Caco-2 (cell line): ENCODE results near the gene GZMM. TPM values are rescaled to one million over a fixed set of nuclear protein-coding genes. Genes with fewer than 3 reads are reported as not detected.

Source experiments
- BruUV-seq: library from RNA; stranded (reverse); fragments of 400-500 nt; replicated peaks from 2 replicates; lab custom pipeline; 2021; lab: Mats Ljungman, UMichigan
- CTCF ChIA-PET: fragments of 300-600 bp; sonication (Branson Sonifier 250); formaldehyde crosslinking; loops from one replicate; lab custom pipeline; 2022; ENCODE audit warnings: antibody characterized with exemption; lab: Charles Lee
- POLR2A ChIA-PET: fragments of 300-600 bp; sonication (Branson Sonifier 250); formaldehyde crosslinking; loops from one replicate; lab custom pipeline; 2022; ENCODE audit warnings: antibody characterized with exemption; lab: Charles Lee
- DNase-seq, 2 experiments: peaks; one replicate each; pipeline versions ENCODE4 v3.0.0 to v3.0.0-alpha.2; 2020 to 2022
- H3K27me3 ChIP-seq: replicated peaks from 2 replicates; pipeline ENCODE4 v1.6.0; 2011; ENCODE audit warnings: low read length; ENCODE audit not compliant: control insufficient read depth, insufficient read depth
- H3K36me3 ChIP-seq: 2 replicates; pipeline ENCODE4 v1.5.1; 2011; ENCODE audit warnings: low read length; ENCODE audit not compliant: control insufficient read depth, insufficient read depth
- H3K4me1 ChIP-seq: fragments of 250-450 bp; sonication (Bioruptor Pico); 2 replicates; pipeline ENCODE4 v1.5.1; 2020; ENCODE audit warnings: mild to moderate bottlenecking
- H3K4me3 ChIP-seq: 2 replicates; pipeline ENCODE4 v1.5.1; 2011; ENCODE audit warnings: low read depth, mild to moderate bottlenecking, control low read depth, low read length
- H3K9me3 ChIP-seq: fragments of 250-450 bp; sonication (Bioruptor Pico); 2 replicates; pipeline ENCODE4 v1.5.1; 2020; ENCODE audit warnings: mild to moderate bottlenecking, moderate library complexity
- H3K27ac Mint-ChIP-seq: one replicate; pipeline ENCODE4 v1.8.0; 2022; ENCODE audit warnings: mixed read lengths; ENCODE audit not compliant: unreplicated experiment
- H3K27me3 Mint-ChIP-seq: one replicate; pipeline ENCODE4 v1.8.0; 2022; ENCODE audit warnings: mixed read lengths; ENCODE audit not compliant: insufficient read depth, unreplicated experiment
- H3K36me3 Mint-ChIP-seq: one replicate; pipeline ENCODE4 v1.8.0; 2022; ENCODE audit warnings: mild to moderate bottlenecking, mixed read lengths; ENCODE audit not compliant: insufficient read depth, unreplicated experiment
- H3K4me1 Mint-ChIP-seq: one replicate; pipeline ENCODE4 v1.8.0; 2022; ENCODE audit warnings: low read depth, mixed read lengths; ENCODE audit not compliant: unreplicated experiment
- H3K4me3 Mint-ChIP-seq: one replicate; pipeline ENCODE4 v1.8.0; 2022; ENCODE audit warnings: mild to moderate bottlenecking, moderate library complexity, mixed read lengths; ENCODE audit not compliant: unreplicated experiment
- H3K9me3 Mint-ChIP-seq: one replicate; pipeline ENCODE4 v1.8.0; 2022; ENCODE audit warnings: mixed read lengths; ENCODE audit not compliant: unreplicated experiment
- intact Hi-C: fragments of 100-400 bp; cut with micrococcal nuclease; formaldehyde crosslinking; loops from one replicate; pipeline ENCODE4 v1.10.0; 2022; ENCODE audit not compliant: unreplicated experiment
- total RNA-seq: library from RNA; stranded (reverse); gene quantifications from 2 replicates; pipeline ENCODE4 v1.2.3, GENCODE V29; 2022
- TF ChIP-seq, protein P1 (sequence below), 2 experiments: fragments of 200-600 bp in 1 of 2; IDR thresholded peaks; 1 replicate in 1 of 2; 2 replicates in 1 of 2; pipeline versions ENCODE4 v1.5.1 to v1.8.0; 2011 to 2022; ENCODE audit warnings: antibody characterized with exemption in 1 of 2, control low read depth in 1 of 2, inconsistent platforms in 1 of 2, low read depth in 1 of 2, low read length in 1 of 2, mild to moderate bottlenecking in 1 of 2, moderate library complexity in 1 of 2; ENCODE audit not compliant: insufficient read depth in 1 of 2, severe bottlenecking in 1 of 2, unreplicated experiment in 1 of 2

GZMM gene
- total RNA-seq, 1 experiment from 2014 or later = not detected

DNA sequence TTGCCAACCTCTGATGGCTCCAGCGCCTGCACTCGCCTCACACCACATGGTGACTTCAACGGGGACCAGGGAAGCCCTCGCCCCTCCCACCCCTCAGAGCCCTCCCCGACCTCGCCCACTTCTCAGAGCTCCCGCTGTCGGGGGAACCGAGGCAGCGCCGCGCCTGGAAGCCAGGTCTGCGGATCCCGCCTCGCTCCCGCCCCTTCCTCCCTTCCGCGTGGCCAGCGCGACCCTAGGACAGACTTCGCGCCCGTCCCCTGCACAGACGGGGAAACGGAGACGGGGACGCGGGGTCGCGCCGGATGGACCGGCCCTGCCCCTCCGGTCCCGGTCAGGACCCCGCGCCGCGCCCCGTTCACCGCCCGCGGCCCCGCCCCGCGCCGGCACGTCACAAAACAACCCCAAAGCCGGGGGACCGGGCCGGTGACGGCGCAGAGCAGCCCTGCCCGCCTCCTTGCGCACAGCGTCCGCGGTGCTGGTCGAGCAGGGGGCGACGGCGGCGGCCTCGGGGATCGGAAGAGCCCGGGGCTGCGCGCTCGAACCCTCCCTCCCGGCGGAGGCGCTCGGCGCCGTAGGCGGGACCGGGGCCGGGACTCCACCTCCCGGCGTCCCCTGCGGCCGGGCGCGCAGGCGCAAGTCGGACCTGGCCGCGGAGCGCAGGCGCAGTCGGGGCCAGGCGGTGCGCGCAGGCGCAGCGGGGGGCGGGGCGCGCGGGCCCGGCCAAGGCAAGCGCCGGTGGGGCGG, 12.7 kb upstream of the GZMM start:
- Histone ChIP-seq H3K4me3 (peak overlapping the region; percentile 94), H3K4me1 (peaks cover 30% of the 10 kb centered on the region), H3K9me3 (no peaks in the 10 kb centered on the region), H3K27me3 (no peaks in the 10 kb centered on the region), H3K36me3 (peaks cover 1% of the 10 kb centered on the region; the same call in 1 of the 2 replicates)
- H3K27me3 Mint-ChIP-seq = no peaks in the 10 kb centered on the region
- H3K27ac Mint-ChIP-seq = peak overlapping the region; percentile 72
- POLR2A ChIA-PET = interaction anchor here (0.5 to 1.9 kb wide), 7 partner anchors 14 to 111 kb away, joined by 3 to 9 read pairs (median 4); partner anchors contain the start of gene TPGS1
- no TSS peak for BruUV-seq
- peaks cover 20% of the 10 kb centered on the region for H3K36me3 Mint-ChIP-seq
- H3K9me3 Mint-ChIP-seq = no peaks in the 10 kb centered on the region
- DNase-seq = peak; percentile 91 to 95
- intact Hi-C loops = loop anchor here (5.0 kb wide), 1 partner anchor 41 kb away; the partner anchor contains the start of gene BSG
- H3K4me1 Mint-ChIP-seq = peaks cover 6% of the 10 kb centered on the region
- TF ChIP-seq, protein P1, sequence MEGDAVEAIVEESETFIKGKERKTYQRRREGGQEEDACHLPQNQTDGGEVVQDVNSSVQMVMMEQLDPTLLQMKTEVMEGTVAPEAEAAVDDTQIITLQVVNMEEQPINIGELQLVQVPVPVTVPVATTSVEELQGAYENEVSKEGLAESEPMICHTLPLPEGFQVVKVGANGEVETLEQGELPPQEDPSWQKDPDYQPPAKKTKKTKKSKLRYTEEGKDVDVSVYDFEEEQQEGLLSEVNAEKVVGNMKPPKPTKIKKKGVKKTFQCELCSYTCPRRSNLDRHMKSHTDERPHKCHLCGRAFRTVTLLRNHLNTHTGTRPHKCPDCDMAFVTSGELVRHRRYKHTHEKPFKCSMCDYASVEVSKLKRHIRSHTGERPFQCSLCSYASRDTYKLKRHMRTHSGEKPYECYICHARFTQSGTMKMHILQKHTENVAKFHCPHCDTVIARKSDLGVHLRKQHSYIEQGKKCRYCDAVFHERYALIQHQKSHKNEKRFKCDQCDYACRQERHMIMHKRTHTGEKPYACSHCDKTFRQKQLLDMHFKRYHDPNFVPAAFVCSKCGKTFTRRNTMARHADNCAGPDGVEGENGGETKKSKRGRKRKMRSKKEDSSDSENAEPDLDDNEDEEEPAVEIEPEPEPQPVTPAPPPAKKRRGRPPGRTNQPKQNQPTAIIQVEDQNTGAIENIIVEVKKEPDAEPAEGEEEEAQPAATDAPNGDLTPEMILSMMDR (IDR thresholded peaks at IDR 0.05; ENCODE audit: insufficient read depth in 1 of 2, low read depth in 1 of 2, low read length in 1 of 2, severe bottlenecking in 1 of 2, unreplicated experiment in 1 of 2) = peak in 1 of 2 experiments; percentile 6
- peak overlapping the region; percentile 82 for H3K4me3 Mint-ChIP-seq
- CTCF ChIA-PET = interaction anchor here (1.2 to 3.1 kb wide), 3 partner anchors 21 to 203 kb away, joined by 3 to 28 read pairs (median 9); no protein-coding TSS in a partner anchor

GRCh38 chr19:531753-532560, 11.9 kb upstream of the GZMM start, which contains the start of gene CDC34:
TSS of gene CDC34 (plus strand) at chr19:531760. CDS start at chr19:531932, 172 bp downstream.
- peak within 1 kb of the TSS; percentile 72 for H3K27ac Mint-ChIP-seq

More at GRCh38 chr19:531753-532560, 11.9 kb upstream of the GZMM start, which contains the start of gene CDC34:
- POLR2A ChIA-PET = interaction anchor here (0.8 to 1.9 kb wide), 4 partner anchors 15 to 102 kb away, joined by 3 to 9 read pairs (median 4); partner anchors contain the start of gene TPGS1
- Histone ChIP-seq H3K9me3 (no peaks in the 10 kb centered on the region), H3K27me3 (no peaks in the 10 kb centered on the region), H3K4me3 (peak within 1 kb of the TSS; percentile 94), H3K4me1 (peaks cover 30% of the 10 kb centered on the region), H3K36me3 (peaks cover 1% of the 10 kb centered on the region; the same call in 1 of the 2 replicates)
- Mint-ChIP-seq H3K27me3 (no peaks in the 10 kb centered on the region), H3K4me1 (peaks cover 6% of the 10 kb centered on the region), H3K9me3 (no peaks in the 10 kb centered on the region), H3K36me3 (peaks cover 21% of the 10 kb centered on the region), H3K4me3 (peak within 1 kb of the TSS; percentile 82)
- DNase-seq = no peak
- CTCF ChIA-PET = interaction anchor here (0.9 to 3.1 kb wide), 5 partner anchors 22 to 147 kb away, joined by 3 to 28 read pairs (median 3); no protein-coding TSS in a partner anchor
- BruUV-seq = no TSS peak
- intact Hi-C loops = loop anchor here (2.0 to 5.0 kb wide), 2 partner anchors 25 to 40 kb away; partner anchors contain the start of genes BSG and TPGS1
- TF ChIP-seq, protein P1 (IDR thresholded peaks at IDR 0.05; ENCODE audit: insufficient read depth in 1 of 2, low read depth in 1 of 2, low read length in 1 of 2, severe bottlenecking in 1 of 2, unreplicated experiment in 1 of 2) = no peak
